Measurements from ENCODE around the gene FBXO42. TPM values are rescaled to one million over a fixed set of nuclear protein-coding genes. Genes with fewer than 3 reads are reported as not detected.

The FBXO42 gene
- total and polyA plus RNA-seq, 10 donors = 8.6 to 30.2 (median 20.1) TPM

DNA sequence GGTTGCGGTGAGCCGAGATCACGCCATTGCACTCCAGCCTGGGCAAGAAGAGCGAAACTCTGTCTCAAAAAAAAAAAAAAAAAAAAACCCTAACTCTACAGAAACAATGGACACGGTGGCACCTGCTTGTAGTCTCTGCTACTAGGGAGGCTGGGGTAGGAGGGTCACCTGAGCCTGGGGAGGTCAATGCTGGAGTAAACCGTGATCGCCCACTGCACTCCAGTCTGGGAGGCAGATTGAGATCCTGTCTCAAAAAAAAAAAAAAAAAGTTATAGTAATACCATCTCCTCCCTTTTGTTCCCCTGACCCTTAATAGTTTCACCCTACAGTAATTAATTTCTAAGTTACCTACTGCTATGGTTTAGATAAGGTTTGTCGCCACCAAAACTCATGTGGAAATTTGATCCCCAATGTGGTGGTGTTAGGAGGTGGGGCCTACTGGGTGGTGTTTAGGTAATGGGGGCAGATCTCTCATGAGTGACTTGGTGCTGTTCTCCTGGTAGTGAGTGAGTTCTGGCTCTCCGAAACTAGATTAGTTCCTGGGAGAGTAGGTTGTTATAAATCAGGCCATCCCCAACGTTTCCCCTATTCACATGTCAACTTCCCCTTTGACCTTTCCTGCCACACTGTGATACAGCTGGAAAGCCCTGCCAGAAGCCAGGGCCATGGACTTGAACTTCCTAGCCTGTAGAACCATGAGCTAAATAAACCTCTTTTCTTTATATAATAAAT is 9.8 kb downstream of the FBXO42 start:
- Histone ChIP-seq H3K36me3 (peaks cover 0 to 30% (median 0%) of the 10 kb centered on the region in 6 donors), H3K9me3 (no peaks in the 10 kb centered on the region), H3K4me1 (peaks cover 0 to 67% (median 19%) of the 10 kb centered on the region in 6 donors), H3K4me3 (no peak overlapping the region), H3K27ac (no peak overlapping the region), H3K27me3 (replicated peaks in 1 of 7) (no peaks in the 10 kb centered on the region)
- no peak for DNase-seq
- TF ChIP-seq POLR2AphosphoS5 (IDR thresholded peaks at IDR 0.05) (no peak), CTCF (IDR thresholded peaks at IDR 0.05 in 8 of 11, conservative IDR thresholded peaks at IDR 0.05 in 3 of 11) (no peak), POLR2A (IDR thresholded peaks at IDR 0.05) (no peak)
- 79 to 87% (median 80%) methylated on average over 6 to 10 of the region's 10 CpGs for WGBS, 5 donors
- intact Hi-C loops (cut with DNase I; ENCODE audit: low total_unique reads) = no loop called here

DNA sequence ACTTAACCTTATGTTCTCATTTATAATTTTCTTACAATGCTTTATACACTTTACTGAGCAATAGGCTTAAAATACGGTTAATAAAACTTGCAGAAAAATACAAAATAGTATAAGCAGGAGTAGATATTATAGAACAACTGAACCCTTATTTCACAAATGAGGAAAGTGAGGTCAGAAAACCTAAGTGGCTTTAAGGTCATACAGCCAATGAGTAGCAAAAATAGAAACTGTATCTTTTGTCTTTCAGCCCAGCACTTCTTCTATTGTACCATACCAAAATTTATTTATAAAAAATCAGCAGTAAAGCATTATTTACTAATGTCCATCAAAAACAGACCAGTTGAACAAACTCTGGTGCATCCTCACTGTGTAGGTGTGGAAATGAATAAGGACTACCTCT is 11.6 kb downstream of the FBXO42 start:
- no peak for TF ChIP-seq POLR2A (IDR thresholded peaks at IDR 0.05)
- TF ChIP-seq POLR2AphosphoS5 (IDR thresholded peaks at IDR 0.05) = no peak
- no peak for TF ChIP-seq CTCF (IDR thresholded peaks at IDR 0.05 in 8 of 11, conservative IDR thresholded peaks at IDR 0.05 in 3 of 11)
- Histone ChIP-seq H3K4me3 (no peak overlapping the region), H3K36me3 (peaks cover 0 to 30% (median 0%) of the 10 kb centered on the region in 6 donors), H3K4me1 (peaks cover 0 to 59% (median 7%) of the 10 kb centered on the region in 6 donors), H3K27me3 (replicated peaks in 1 of 7) (no peaks in the 10 kb centered on the region), H3K9me3 (no peaks in the 10 kb centered on the region), H3K27ac (no peak overlapping the region)
- intact Hi-C loops (cut with DNase I; ENCODE audit: low total_unique reads) = no loop called here
- 85 to 97% (median 88%) methylated on average over 1 of the region's 1 CpG for WGBS, 5 donors
- no peak for DNase-seq

DNA sequence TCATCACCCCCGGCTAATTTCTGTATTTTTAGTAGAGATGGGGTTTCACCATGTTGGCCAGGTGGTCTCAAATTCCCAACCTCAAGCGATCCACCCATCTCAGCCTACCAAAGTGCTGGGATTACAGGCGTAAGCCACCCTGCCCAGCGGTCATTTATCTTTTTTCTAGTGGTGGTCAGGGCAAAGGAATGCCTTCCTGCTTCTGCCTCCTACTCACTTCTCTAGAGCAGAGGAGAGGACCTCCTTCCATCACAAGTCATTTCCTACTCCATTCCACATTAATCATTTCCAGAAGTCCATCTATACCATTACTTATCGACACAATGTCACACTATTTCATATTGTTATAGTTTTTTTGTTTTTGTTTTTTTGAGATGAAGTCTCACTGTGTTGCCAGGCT is 13.3 kb downstream of the FBXO42 start:
- Histone ChIP-seq H3K4me1 (peaks cover 0 to 60% (median 18%) of the 10 kb centered on the region in 6 donors), H3K36me3 (peaks cover 0 to 30% (median 0%) of the 10 kb centered on the region in 6 donors), H3K9me3 (no peaks in the 10 kb centered on the region), H3K4me3 (no peak overlapping the region), H3K27ac (no peak overlapping the region), H3K27me3 (replicated peaks in 1 of 7) (no peaks in the 10 kb centered on the region)
- WGBS, 5 donors = 91 to 99% (median 96%) methylated on average over 5 of the region's 5 CpGs
- intact Hi-C loops (cut with DNase I; ENCODE audit: low total_unique reads) = no loop called here
- DNase-seq = no peak
- TF ChIP-seq POLR2A (IDR thresholded peaks at IDR 0.05) (no peak), CTCF (IDR thresholded peaks at IDR 0.05 in 8 of 11, conservative IDR thresholded peaks at IDR 0.05 in 3 of 11) (no peak), POLR2AphosphoS5 (IDR thresholded peaks at IDR 0.05) (no peak)

GRCh38 chr1:16334655-16335340 is 17.5 kb downstream of the FBXO42 start:
- WGBS, 5 donors = 88 to 97% (median 91%) methylated on average over 7 of the region's 7 CpGs
- Histone ChIP-seq H3K9me3 (no peaks in the 10 kb centered on the region), H3K36me3 (peaks cover 0 to 11% (median 0%) of the 10 kb centered on the region in 6 donors), H3K4me3 (no peak overlapping the region), H3K4me1 (peaks cover 0 to 59% (median 11%) of the 10 kb centered on the region in 6 donors), H3K27me3 (replicated peaks in 1 of 7) (no peaks in the 10 kb centered on the region), H3K27ac (peak overlapping the region in 1 of 8 donors; percentile 27)
- TF ChIP-seq CTCF (IDR thresholded peaks at IDR 0.05 in 8 of 11, conservative IDR thresholded peaks at IDR 0.05 in 3 of 11) (no peak), POLR2A (IDR thresholded peaks at IDR 0.05) (no peak), POLR2AphosphoS5 (IDR thresholded peaks at IDR 0.05) (no peak)
- no peak for DNase-seq
- intact Hi-C loops (cut with DNase I; ENCODE audit: low total_unique reads) = no loop called here

Data from spleen (tissue), 11 donors.